Mucosa of rectum (tissue), 2 donors: ENCODE measurements around the gene SEMA3D.

ENCODE experiments used
- H3K27ac ChIP-seq, 2 donors: one replicate each; pipeline ENCODE4 v1.7.0; 2013; ENCODE audit warnings: inconsistent platforms in 2 of 2, low read depth in 2 of 2, low read length in 2 of 2
- H3K27me3 ChIP-seq, 2 donors: one replicate each; pipeline ENCODE4 v1.7.0; 2013; ENCODE audit warnings: low read length in 2 of 2; ENCODE audit not compliant: control insufficient read depth in 2 of 2, insufficient read depth in 2 of 2
- H3K36me3 ChIP-seq, 2 donors: one replicate each; pipeline ENCODE4 v1.7.0; 2013; ENCODE audit warnings: low read length in 2 of 2; ENCODE audit not compliant: control insufficient read depth in 2 of 2, insufficient read depth in 2 of 2
- H3K4me1 ChIP-seq, 2 donors: one replicate each; pipeline ENCODE4 v1.7.0; 2013; ENCODE audit warnings: low read length in 2 of 2, mild to moderate bottlenecking in 1 of 2; ENCODE audit not compliant: control insufficient read depth in 2 of 2, insufficient read depth in 2 of 2
- H3K4me3 ChIP-seq, 2 donors: one replicate each; pipeline ENCODE4 v1.7.0; 2013; ENCODE audit warnings: low read length in 2 of 2
- H3K9ac ChIP-seq, 2 donors: one replicate each; pipeline ENCODE4 v1.7.0; 2013; ENCODE audit warnings: low read length in 2 of 2, low read depth in 1 of 2, mild to moderate bottlenecking in 1 of 2
- H3K9me3 ChIP-seq, 2 donors: one replicate each; pipeline ENCODE4 v1.7.0; 2013; ENCODE audit warnings: low read length in 2 of 2; ENCODE audit not compliant: control insufficient read depth in 2 of 2
- donor health status: healthy.
- donor health status: Normal muscosa, but diverticular disease.

The SEMA3D gene

DNA sequence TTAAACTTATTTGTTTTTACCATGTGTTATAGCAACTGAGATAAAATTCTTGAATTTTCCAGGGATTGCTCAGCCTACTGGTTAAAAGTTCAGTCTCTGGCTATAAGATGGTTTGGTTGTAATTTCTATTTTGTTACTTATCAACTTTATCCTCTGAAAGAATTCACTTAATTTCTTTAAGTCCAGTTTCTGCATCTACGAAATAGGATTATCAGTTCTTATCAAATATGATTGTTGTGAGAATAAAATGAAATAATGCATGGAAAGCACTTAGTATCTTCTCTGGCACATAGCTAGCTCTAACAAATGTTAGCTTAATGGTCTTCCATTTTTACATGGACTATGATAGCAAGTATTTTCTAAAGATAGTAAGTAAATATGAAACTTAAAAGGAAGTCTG is 53.3 kb downstream of the SEMA3D start:
- Histone ChIP-seq H3K36me3 (no peaks in the 10 kb centered on the region), H3K9ac (no peak overlapping the region), H3K9me3 (no peaks in the 10 kb centered on the region), H3K27ac (no peak overlapping the region), H3K4me3 (no peak overlapping the region), H3K4me1 (no peaks in the 10 kb centered on the region), H3K27me3 (no peaks in the 10 kb centered on the region)

GRCh38 chr7:85133006-85133405 is 53.9 kb downstream of the SEMA3D start:
- no peaks in the 10 kb centered on the region for H3K36me3 ChIP-seq
- no peaks in the 10 kb centered on the region for H3K9me3 ChIP-seq
- no peak overlapping the region for H3K27ac ChIP-seq
- no peaks in the 10 kb centered on the region for H3K4me1 ChIP-seq
- no peaks in the 10 kb centered on the region for H3K27me3 ChIP-seq
- no peak overlapping the region for H3K9ac ChIP-seq
- H3K4me3 ChIP-seq = no peak overlapping the region

DNA sequence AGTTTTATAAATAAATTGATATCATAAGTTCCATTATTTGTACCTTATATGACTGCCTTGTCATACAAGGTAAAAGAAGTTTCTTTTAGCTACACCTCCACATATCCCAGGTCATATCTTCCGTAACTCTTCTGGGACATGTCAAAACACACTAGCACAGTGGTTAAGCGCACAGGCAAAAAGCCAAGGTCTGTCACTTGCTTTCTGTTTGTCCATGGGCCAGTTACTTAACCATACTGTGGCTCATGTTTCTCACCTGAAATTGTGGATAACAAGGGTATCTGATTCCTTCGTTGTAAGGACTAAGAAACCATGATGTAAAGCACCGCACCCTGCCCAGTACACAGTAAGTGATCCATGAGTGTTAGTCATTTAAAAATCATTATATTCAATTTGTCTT is 56.2 kb downstream of the SEMA3D start:
- Histone ChIP-seq H3K4me1 (no peaks in the 10 kb centered on the region), H3K36me3 (no peaks in the 10 kb centered on the region), H3K27me3 (no peaks in the 10 kb centered on the region), H3K4me3 (no peak overlapping the region), H3K9ac (no peak overlapping the region), H3K9me3 (no peaks in the 10 kb centered on the region), H3K27ac (no peak overlapping the region)

GRCh38 chr7:85126383-85126782 is 60.5 kb downstream of the SEMA3D start:
- Histone ChIP-seq H3K4me1 (no peaks in the 10 kb centered on the region), H3K27me3 (no peaks in the 10 kb centered on the region), H3K9me3 (no peaks in the 10 kb centered on the region), H3K9ac (no peak overlapping the region), H3K4me3 (no peak overlapping the region), H3K36me3 (no peaks in the 10 kb centered on the region), H3K27ac (no peak overlapping the region)

DNA sequence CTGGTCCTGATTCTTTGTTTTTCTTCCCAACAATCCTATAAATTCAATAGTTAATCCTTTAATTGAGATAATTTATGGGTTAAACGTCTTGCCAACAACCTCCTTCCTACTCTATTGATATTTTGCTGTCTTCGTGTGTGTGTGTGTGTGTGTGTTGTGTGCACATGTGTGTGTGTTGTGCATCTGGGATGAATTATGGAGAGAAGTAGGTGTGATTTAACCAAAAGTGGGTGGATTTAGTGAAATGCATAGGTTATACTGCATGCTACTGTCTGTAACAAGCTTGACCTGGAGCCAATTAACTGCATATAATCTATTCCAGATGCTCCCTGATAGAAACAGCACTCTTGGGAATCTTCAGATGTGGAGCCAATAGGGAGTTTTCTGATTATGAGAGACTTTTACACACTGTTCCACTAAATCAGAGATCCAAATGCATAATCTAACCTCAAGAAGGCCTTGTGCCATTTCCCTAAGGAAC is 61.2 kb downstream of the SEMA3D start:
- Histone ChIP-seq H3K36me3 (no peaks in the 10 kb centered on the region), H3K9me3 (no peaks in the 10 kb centered on the region), H3K4me1 (no peaks in the 10 kb centered on the region), H3K9ac (no peak overlapping the region), H3K4me3 (no peak overlapping the region), H3K27me3 (no peaks in the 10 kb centered on the region), H3K27ac (no peak overlapping the region)

GRCh38 chr7:85125176-85125575 is 61.7 kb downstream of the SEMA3D start:
- no peaks in the 10 kb centered on the region for H3K4me1 ChIP-seq
- no peaks in the 10 kb centered on the region for H3K36me3 ChIP-seq
- H3K9ac ChIP-seq = no peak overlapping the region
- no peaks in the 10 kb centered on the region for H3K9me3 ChIP-seq
- H3K27me3 ChIP-seq = no peaks in the 10 kb centered on the region
- H3K27ac ChIP-seq = no peak overlapping the region
- no peak overlapping the region for H3K4me3 ChIP-seq

- H3K4me3 ChIP-seq = no peak overlapping the region
- H3K9ac ChIP-seq = no peak overlapping the region
- H3K4me1 ChIP-seq = no peaks in the 10 kb centered on the region
- no peaks in the 10 kb centered on the region for H3K9me3 ChIP-seq
- no peaks in the 10 kb centered on the region for H3K36me3 ChIP-seq
- no peaks in the 10 kb centered on the region for H3K27me3 ChIP-seq
- no peak overlapping the region for H3K27ac ChIP-seq
Observed at GRCh38 chr7:85119934-85120333, 66.9 kb downstream of the SEMA3D start.

DNA sequence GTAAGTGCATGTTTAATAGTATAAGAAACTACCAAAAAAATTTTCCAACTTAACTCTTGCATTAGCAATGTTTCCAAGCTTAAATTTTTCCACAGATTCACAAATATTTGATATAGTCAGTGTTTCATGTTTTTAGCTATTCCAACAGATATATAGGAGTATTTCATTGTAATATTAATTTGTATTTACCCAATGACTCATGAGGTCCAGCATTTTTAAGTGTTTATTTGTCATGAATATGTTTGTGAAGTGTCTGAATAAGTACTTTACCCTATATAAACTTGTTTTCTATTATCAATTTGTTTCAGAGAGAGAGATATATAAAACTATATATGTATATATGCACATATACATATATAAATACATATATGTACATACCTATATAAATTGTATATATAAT is 71.0 kb downstream of the SEMA3D start:
- no peaks in the 10 kb centered on the region for H3K36me3 ChIP-seq
- H3K9ac ChIP-seq = no peak overlapping the region
- no peaks in the 10 kb centered on the region for H3K4me1 ChIP-seq
- no peak overlapping the region for H3K4me3 ChIP-seq
- H3K27ac ChIP-seq = no peak overlapping the region
- no peaks in the 10 kb centered on the region for H3K9me3 ChIP-seq
- H3K27me3 ChIP-seq = no peaks in the 10 kb centered on the region

- no peaks in the 10 kb centered on the region for H3K27me3 ChIP-seq
- no peaks in the 10 kb centered on the region for H3K9me3 ChIP-seq
- H3K4me1 ChIP-seq = no peaks in the 10 kb centered on the region
- H3K36me3 ChIP-seq = no peaks in the 10 kb centered on the region
- H3K4me3 ChIP-seq = no peak overlapping the region
- H3K9ac ChIP-seq = no peak overlapping the region
- H3K27ac ChIP-seq = no peak overlapping the region
Observed at GRCh38 chr7:85115006-85115405, 71.8 kb downstream of the SEMA3D start.

DNA sequence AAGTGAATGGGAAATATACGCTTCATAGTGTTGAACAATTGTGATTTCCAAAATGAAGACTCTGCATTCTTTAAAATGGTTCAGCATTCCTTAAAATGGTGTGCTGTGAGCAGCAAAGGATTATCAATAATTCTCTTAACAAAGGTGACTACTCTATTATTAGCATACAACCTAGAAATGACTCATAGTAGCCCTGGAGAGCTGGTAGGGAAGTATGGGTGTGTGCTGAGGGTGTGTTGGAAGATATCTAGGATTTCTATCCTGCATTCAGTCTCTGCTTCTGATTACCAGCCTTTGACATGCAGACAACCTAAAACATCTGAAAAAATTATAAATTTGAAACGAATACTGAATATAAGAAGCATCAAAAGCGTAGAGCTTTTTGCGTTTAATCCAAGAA is 72.5 kb downstream of the SEMA3D start:
- no peak overlapping the region for H3K27ac ChIP-seq
- no peaks in the 10 kb centered on the region for H3K27me3 ChIP-seq
- no peaks in the 10 kb centered on the region for H3K36me3 ChIP-seq
- no peak overlapping the region for H3K4me3 ChIP-seq
- H3K9ac ChIP-seq = no peak overlapping the region
- no peaks in the 10 kb centered on the region for H3K4me1 ChIP-seq
- no peaks in the 10 kb centered on the region for H3K9me3 ChIP-seq

GRCh38 chr7:85111761-85112160 is 75.1 kb downstream of the SEMA3D start:
- Histone ChIP-seq H3K27ac (no peak overlapping the region), H3K4me3 (no peak overlapping the region), H3K36me3 (no peaks in the 10 kb centered on the region), H3K9me3 (no peaks in the 10 kb centered on the region), H3K4me1 (no peaks in the 10 kb centered on the region), H3K9ac (no peak overlapping the region), H3K27me3 (no peaks in the 10 kb centered on the region)
